Activated naive CD8-positive, alpha-beta T cell treated with anti-CD3 and anti-CD28 coated beads, Interleukin-2, amount 50 U/mL, for 16 hours (primary cell): ENCODE data around the gene TJP3.

ENCODE experiments used
- DNase-seq: peaks from one replicate; pipeline ENCODE4 v3.0.0-alpha.2; 2020; ENCODE audit warnings: low read depth, low spot score

TJP3 gene

GRCh38 chr19:3784607-3785450, 76.6 kb downstream of the TJP3 start:
- no peak for DNase-seq

GRCh38 chr19:3785451-3785937, 77.3 kb downstream of the TJP3 start:
- DNase-seq: peak; percentile 14

GRCh38 chr19:3785938-3786824, 78.0 kb downstream of the TJP3 start, which contains the start of gene MATK:
Gene MATK (minus strand): TSS chr19:3786381. CDS start chr19:3785135, 1,246 bp downstream.
- no peak for DNase-seq

- no peak for DNase-seq
These were observed 81.0 kb downstream of the TJP3 start for GRCh38 chr19:3788996-3789778.

- no peak for DNase-seq
These were observed 82.1 kb downstream of the TJP3 start for GRCh38 chr19:3790209-3790734.

DNA sequence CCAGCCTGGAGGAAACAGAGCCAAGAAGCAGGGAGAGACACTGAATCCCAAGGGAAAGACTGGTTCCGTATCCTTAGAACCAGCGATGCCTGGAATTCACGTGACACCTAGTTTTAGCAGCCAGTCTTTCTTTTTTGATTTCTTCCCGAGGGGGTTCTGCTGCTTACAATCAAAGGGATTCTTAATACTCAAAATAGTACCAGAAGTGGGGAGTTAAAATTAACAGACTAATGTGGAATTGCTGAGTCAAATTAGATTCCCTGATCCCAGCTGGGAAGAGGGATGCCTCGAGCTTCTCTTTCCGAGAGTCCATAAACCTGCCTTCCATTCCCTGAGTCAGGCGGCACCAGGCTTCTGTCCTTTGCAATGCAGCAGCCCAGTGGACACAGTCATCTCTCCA, 82.8 kb downstream of the TJP3 start:
- no peak for DNase-seq

DNA sequence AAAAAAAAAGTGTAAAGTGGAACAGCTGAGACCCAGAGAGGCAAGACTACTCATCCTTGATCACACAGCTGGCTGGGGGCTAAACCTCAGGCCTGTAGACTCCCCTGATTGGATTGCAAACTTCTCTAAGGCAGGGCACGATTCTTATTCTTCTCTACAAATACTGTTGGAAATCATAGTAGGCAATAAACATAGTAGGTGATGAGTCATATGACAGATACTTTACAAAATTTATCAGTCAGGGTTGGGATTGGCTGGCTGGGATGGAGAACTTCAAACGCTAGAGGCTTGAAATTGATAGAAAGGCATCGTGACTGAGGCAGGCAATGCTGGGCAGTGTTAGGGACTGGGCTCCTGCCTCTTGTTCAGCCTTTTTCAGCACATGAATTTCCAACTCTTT, 83.9 kb downstream of the TJP3 start:
- no peak for DNase-seq

GRCh38 chr19:3793799-3794198, 85.6 kb downstream of the TJP3 start:
- DNase-seq: no peak

DNA sequence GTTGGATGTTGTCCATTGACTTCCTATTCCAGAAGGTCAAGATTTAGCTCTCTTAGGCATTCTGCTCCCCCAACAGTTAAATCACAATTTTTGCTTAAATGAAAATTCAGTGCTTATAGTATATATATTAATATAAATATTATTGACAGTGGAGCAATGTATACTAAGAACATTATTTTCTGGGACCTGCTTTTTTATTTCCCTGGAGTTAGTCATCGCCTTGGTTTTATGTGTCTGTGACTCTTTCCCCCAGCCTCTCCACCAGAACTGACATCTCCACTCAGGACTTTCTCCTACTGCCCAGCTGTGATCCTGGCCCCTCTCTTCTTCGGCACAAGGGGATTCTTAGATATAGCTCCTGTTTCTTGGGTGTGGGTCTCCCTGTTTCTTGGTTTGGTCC, 88.2 kb downstream of the TJP3 start:
- DNase-seq: no peak

DNA sequence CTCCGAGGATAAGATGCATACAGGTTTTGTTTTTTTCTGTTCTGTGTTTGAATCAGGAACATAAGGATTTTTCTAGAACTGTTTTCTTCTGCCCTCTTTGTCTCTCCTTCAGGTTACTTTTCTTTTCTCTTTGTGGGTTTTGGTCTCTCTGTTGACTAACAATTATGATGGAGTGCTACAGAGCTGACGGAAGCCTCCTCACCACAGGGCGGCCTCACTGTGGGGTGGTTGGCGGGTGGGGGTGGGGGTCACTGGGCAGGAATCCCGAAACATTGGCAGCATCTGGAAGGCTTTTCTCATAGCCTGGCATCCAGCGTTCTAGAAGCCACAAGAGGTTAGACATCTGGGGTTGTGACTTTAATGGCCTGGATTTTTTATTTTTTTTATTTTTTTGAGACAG, 90.0 kb downstream of the TJP3 start:
- DNase-seq: no peak
